Amygdala (tissue), 56 donors: ENCODE measurements around the gene VSTM2L.
"Not testable (repeated sequence)": the region's sequence is repeated elsewhere in the genome, so short reads cannot be mapped to it uniquely, and the experiment has no call there.

Source experiments
- DNase-seq, 56 donors: peaks; one replicate each; lab custom pipeline; 2025; lab: John Stamatoyannopoulos, UW

Gene VSTM2L

DNA sequence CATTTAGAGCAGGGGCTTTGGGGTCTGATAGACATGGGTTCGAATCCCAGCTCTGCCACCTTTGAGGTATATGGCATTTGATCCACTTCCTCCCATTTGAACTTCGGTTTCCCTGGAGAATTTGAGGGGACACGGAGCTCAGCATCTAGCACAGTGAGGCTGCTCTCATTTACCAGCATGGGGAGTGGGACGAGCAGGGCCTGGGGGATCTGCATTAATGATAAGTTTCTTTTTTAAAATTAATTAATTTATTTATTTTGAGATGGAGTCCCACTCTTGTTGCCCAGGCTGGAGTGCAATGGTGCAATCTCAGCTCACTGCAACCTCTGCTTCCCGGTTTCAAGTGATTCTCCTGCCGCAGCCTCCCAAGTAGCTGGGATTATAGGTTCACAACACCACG lies 52.6 kb downstream of the VSTM2L start:
- no peak for DNase-seq

DNA sequence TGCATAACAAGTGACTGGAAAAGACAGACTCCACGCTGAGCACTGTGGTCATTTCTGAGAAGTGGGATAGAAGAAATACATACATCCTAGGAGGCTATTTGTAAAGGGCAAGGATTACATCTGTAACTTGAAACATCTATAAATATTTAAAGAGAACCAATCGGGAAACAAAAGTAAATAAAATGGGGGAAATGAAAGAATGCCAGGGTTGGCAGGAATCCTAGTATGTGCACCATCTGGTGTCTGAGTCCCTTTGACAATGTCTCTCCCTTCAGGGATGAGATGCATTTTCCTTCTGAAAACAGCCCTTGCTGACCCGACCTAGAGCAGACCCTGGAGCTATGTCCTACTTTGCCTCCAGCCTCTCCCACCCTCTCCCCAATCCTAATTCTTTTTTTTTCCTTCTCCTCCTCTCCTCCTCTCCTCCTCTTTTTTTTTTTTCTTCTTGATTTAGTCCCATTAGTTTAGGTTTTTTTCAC lies 53.2 kb downstream of the VSTM2L start:
- no peak for DNase-seq

DNA sequence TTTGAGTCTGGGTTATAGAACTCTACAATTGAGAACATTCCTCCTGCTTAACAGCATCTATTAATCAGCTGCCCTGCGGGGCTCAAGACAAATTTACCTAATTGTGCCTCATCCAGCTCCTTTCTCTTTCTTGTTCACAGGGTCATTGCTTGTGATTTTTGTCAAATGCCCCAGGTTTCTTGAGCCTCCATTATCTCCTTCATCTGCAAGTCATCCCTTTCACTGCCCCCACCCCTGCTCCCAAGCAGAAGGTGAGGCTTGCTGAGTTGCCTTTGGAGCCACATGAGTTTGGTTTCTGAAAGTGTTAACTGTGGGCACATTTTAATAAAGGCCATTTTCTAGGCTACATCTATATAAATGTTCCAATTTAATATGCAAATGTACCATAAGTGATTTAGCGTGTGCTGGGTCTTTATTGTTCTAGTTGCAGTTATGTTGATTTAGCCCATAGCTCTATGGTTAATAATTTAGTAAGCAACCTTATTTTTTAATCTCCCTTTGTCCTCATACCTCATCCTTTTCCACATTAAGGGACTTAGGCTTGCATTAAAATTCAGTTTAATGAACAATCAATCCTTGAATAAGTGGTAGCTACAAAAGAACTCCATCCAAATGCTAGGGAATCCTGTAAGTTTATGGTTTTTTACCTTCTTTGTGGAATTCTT lies 56.1 kb downstream of the VSTM2L start:
- no peak for DNase-seq

DNA sequence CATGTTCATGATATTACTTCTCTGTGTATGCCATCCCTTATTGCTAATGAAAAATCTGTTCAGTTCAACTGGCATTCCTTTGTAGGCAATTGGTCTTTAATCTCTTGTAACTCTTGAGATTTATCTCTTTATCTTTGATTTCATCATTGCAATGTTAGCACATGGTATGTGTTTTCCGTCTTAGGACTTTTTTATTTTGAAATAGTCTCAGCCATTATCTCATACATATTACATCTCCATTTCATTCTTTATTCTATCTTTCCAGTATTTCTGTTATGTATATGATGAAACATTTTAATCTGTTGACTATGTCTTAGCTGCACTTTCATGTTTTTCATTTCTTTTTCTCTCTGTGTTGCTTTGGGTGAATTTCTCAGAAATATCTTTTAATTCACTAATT lies 58.1 kb downstream of the VSTM2L start:
- DNase-seq: no peak

DNA sequence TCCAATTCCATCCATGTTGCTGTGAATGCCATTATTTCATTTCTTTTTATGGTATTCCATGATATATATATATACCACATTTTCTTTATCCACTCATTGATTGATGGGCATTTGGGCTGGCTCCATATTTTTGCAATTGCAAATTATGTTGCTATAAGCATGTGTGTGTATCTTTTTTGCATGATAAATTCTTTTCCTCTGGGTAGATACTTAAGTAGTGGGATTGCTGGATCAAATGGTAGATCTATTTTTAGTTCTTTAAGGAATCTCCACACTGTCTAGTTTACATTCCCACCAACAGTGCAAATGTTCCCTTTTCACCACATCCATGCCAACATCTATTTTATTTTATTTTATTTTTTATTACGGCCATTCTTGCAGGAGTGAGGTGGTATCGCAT lies 60.6 kb downstream of the VSTM2L start:
- DNase-seq: not testable (repeated sequence)

DNA sequence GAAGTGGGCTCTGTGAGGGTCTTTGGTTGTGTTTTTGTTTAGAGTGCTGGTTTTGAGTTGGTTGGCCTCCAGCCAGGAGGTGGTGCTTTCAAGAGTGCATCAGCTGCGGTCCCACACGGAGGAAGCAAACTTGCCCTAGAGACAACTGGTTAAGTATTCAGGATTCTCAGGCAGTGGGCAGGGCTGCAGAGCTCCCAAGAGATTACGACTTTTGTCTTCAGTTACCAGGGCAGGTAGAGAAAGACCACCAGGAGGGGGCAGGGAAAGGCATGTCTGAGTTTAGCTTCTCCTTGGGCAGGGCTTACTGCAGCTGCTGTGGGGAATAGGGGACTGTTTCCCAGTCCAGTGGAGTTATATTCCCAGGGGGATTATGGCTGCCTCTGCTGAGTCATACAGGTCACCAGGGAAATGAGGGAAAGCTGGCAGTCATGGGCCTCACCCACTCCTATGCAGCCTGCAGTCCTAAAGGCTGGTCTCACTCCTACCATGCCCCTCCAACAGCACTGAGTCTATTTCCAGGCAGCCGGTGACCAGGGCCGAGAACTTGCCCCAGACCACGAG lies 66.0 kb downstream of the VSTM2L start:
- no peak for DNase-seq

DNA sequence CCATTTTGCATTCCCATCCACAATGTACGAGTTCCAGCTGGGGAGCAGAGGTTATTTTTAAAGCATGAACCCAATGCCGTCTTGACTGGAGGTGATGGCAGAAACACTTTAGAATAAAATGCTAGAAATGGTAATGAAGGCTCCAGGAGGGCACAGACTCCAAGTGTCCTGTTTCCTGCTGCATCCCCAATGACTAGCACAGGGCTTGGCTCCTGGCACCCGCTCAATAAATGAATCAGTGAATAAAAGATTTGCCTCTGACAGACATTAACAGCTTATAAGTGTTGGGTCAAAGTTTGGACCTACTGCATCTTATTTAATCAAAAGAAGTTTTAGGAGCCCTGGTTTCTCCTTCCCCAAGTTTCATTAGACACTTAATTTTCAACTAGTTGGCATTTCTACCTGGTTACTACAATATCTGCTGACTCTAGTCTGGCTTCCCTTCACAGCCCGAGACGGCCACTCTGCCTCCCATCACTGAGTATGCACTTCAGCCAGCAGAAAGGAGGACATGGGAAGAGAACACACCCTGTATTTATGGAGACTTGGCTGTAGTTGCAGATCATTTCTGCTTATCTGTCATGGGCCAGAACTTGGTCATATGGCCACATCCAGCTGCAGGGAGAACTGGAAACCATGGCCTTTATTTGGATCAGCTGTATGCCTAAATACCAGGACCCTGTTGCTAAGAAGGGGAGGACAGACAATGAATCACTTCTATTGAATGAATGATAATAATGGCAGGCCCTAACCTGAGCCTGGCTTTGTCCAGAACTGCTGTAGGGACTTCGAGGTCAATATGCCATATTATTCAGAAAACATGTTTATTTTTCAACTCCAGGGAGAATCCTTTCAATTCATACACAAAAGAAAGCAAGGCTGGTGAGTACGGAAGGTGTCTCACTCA lies 67.3 kb downstream of the VSTM2L start:
- DNase-seq: no peak

DNA sequence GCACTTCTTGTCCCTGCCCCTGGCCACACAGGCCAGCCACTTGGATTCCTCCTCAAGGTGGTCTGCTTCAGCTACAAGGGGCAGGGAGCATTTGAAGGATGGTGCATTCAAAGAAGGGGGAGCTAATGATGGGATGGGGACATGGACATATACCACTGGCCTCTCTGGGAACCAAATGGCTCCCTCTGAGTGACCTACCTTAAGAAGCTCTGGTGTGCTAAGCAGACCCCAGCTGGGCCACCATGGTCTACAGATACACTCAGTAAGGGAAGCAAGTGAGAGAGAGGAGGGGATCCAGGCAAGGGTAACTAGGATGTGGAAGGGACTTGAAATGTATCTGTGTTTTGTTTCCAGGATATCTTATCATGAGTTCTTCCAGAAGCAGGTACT lies 67.9 kb downstream of the VSTM2L start:
- no peak for DNase-seq

DNA sequence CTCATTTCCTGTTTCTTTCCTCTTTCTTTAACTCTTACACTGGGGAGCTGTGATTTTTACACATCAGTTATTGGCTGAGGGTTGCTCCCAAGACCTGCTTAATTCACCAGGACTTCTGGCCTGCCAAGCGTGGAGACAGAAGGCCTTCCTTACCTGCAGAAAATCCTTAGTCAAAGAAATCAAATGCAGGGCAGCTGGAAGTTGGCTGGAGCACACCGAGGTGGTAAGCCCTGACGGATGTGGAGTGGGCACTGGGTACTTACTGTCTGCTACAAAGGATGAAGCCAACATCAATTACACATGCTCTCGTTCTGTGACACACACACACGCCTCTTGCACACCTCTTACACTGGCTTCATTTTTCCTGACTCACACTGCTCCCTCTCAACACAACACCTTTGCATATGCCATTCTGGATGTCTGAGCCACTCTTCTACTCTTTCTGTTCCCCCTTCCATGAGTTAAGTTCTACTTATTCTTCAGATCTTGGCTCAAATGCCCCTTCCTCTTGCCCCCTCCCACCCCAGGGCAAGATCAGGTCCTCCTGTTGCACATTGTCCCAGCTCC lies 68.7 kb downstream of the VSTM2L start:
- no peak for DNase-seq

DNA sequence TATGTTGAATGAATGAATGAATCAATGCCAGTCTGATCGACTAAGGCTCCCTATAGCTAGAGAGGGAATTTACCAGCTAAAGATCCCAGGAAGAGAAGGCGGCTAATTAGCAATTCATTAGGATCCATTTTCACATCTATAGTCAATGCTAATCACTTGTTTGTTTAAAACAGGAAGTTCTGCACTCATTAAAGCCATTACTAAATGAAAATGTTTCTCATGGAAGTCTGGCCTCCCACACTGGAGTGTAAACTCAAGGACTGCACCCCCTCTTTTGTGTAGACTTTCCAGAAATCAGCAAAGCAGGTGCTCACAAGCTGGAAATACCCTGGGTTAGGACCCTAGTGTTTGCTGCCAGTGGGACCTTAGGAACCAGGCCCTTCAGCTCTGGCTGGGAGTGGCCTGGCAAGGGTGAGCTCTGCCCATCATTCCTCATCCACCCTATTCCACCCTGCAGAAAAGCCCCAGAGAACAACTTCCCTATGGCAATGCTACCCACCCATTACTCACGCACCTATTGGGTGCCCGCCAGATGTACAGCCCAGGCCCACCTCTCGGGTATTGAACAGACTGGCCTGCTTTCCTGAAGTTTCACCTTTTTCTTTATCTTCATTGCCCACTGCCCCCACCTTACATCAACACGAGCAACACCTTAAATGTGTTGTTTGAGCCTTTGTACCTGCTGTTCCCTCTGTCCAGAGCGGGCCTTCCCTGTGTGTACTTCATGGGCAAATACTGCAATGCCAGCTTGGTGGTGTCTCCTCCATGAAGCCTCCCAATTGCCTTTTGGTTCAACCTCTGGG lies 69.5 kb downstream of the VSTM2L start:
- no peak for DNase-seq

DNA sequence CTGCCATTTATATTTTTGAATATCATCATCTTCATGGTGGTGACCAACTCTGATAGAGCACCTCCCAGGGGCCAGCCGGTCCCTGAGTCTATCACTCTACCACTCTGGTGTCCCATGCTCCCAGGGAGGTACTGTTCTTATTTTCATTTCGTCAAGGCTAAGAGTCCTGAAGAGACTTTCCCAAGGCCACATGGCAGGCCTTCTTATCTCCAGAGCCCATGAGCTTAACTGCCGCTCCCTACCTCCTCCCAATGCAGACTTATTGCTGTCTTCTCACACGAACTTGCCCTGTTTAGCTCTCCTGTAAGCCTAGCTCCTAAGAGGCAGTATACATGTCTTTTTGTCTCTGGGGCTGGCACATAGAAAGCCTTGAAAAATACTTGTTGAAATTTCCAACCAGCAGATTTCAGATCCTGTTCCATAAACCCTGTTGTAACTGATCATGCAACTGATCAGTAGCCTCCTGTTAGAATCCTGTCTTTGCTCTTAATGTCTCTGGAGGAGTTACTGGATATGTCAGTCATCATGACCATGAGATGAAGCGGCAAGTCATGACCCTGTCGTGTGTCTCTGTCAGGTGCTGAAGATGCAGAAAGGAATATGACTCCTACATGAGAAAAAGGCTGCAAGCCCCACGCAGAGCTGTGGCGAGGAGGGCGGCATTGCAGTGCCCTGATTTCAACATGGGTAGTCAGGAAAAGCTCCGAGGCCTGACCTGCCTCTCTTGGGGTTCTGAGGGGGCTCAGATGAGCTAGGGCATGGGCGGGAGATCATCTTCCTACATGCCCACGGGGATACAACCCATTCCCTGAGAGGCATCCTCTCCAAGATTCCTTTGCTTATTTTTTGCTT lies 70.4 kb downstream of the VSTM2L start:
- no peak for DNase-seq

DNA sequence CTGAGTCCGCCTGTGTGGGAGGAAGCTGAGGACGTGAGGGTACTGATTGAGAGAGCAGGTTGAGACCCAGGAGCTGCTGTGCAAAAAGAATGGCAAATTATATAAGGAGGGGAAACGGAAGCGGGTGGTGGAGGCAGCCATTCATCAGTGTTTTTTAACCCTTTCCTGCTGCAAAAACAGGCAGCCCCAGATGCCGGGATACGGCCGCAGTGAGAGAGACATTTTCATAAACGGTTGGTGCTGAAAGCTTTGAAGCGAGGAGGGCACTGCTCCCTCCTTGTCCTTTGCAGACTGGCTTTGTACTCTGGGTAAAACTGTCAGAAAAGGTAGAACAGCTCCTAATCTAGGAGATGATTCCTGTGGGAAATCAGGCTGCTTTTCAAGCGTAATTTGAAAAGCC lies 74.0 kb downstream of the VSTM2L start:
- DNase-seq: no peak

DNA sequence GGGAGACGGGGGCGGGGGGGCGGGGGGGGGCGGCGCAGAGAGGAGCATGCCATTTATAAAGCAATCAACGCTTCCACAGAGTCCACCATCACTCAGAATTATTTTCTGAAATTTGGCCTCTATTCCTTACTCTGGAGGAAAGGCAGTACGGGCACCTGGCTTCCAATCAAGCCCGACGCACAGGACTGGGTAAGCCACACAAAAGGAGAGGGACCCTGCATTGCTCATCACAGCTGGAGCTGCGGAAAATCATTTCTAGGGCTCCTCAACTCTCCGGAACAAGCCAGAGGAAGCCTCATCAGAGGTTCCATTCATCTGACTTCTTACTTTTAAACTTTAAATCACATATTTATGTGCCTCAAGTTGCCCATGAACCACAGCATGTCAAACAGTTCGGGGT lies 74.4 kb downstream of the VSTM2L start:
- no peak for DNase-seq

DNA sequence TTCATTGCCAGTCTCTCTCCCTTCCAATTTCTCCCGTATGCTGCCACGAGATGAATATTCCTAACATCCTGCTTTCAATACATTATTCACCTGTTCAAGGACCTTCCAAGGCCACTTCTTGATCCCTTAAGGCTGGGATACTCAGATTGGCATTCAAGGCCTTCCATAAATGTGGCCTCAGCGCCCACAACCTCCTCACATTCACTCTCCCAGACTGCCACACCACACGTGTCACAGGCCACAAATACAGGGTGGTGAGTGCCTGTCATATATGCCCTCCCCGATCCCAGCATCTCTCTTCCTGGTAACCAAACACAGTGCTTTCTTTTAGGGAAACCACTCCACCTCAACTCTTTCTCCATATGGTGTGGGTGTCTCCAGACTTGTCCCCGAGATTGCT lies 74.9 kb downstream of the VSTM2L start:
- DNase-seq: no peak

DNA sequence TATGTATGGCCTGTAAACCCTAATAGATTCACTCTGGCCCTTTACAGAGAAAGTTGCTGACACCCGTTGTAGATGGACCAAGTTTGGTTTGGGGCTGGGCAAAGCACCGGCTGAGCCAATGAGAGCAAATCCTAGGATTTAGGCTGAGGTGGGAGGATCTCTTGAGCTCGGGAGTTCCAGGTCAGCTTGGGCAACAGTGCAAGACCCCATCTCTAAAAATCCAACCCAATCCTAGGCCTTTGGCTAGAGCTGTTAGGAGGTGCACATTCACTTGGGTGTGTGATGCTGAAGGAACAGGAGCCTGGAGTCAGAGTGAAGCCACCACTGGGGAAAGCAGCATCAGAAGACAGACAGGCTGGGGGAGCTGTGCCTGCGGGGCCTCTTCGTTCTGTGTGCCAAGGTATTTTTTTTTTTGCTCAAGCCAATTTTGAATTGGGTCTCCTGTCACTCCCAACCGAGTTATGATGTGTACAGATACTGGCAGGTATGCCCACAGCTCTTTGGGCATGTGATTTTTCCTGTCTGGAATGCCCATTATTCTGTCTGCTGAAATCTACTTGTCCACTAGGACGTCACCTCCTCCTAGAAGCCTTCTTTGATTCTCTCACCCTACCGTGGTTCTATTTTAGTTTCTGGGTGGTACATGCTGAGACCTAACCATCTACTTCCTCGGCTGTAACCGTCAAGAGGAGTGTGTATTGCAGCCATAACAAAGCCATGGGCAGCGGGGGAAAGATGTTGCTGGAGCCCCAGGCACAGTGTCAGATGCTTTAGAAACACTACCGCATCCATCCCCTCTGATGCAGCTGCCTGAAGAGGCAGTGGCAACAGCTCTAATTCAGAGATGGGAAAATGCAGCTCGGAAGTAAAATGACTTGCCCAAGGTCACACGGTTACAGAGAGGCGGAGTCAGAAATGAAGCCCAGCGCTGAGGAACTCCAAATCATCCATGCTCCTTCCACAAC lies 76.4 kb downstream of the VSTM2L start:
- no peak for DNase-seq

DNA sequence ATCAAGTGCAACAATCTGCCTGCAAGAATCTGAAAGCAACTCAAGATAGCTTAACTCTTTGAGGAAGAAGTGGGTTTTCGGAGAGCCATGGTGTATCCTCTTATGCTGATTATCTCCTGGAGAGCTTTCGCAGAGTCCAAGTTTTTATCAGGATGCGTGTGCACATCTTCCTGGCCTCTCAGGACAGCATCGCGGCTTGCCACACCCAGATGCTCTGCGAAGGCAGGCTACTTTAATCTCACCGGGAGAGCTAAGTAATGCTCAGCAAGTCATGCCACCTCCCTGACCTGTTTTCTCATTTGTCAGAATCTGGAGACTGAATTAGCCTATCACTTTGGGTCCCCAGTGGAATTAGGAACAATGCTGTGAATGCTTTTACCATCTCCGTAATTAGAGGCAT lies 77.5 kb downstream of the VSTM2L start:
- DNase-seq: no peak

DNA sequence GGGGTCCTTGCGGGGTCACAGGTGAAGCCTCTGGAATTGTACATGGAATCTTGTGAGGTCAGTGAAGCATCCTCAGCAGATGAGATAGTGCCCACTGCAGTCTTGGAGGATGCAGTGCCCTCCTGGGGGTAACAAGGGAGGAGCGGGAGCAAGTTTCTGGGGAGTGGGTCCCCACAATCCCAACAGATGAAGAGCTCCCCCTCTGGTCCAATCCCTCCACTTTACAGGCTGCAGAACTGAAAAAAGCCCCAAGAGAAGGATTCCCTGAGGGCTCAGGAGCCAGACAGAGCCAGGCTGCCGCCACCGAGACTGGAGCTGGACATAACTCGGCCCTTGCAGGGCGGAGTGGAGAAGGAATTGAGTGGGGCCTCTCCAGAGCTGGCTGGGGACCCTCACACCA lies 77.9 kb downstream of the VSTM2L start:
- no peak for DNase-seq

DNA sequence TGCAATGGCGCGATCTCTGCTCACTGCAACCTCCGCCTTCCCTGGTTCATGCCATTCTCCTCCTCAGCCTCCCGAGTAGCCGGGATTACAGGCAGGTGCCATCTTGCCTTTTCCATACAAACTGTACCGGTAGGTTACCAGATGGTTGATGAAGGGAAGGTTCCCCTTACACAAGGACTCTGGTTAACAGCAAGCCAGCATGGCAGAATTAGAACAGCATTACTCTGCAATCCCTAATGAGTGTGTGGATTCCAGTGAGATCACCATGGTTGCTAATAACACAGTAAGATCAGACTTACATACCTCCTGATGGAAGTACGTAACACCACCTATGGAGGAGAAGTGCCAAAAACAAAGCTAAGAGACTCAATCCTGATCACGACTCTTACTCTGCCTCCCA lies 78.6 kb downstream of the VSTM2L start:
- no peak for DNase-seq
